Neutrophil (primary cell): ENCODE results near the gene CCDC39.

Experiments
- H3K27ac ChIP-seq: fragments of 200-600 bp; sonication (generic); 2 replicates; pipeline ENCODE4 v1.5.1; 2016; ENCODE audit warnings: mild to moderate bottlenecking, moderate library complexity
- H3K27me3 ChIP-seq: fragments of 200-600 bp; sonication (generic); 2 replicates; pipeline ENCODE4 v1.6.0; 2016; ENCODE audit warnings: mild to moderate bottlenecking
- H3K36me3 ChIP-seq: fragments of 200-600 bp; sonication (generic); 2 replicates; pipeline ENCODE4 v1.5.1; 2017
- H3K4me1 ChIP-seq, 2 experiments: fragments of 200-600 bp in 1 of 2; sonication (generic) in 1 of 2; 1 replicate in 1 of 2; 2 replicates in 1 of 2; pipeline versions ENCODE4 v1.5.1 to v1.6.1; 2013 to 2016; ENCODE audit warnings: low read depth in 1 of 2, low read length in 1 of 2, mild to moderate bottlenecking in 1 of 2, moderate library complexity in 1 of 2; ENCODE audit not compliant: control insufficient read depth in 1 of 2, insufficient read depth in 1 of 2
- H3K4me3 ChIP-seq, 2 experiments: fragments of 200-600 bp in 1 of 2; sonication (generic) in 1 of 2; 1 replicate in 1 of 2; 2 replicates in 1 of 2; pipeline ENCODE4 v1.5.1; 2013 to 2016; ENCODE audit warnings: low read depth in 1 of 2, low read length in 1 of 2, mild to moderate bottlenecking in 1 of 2, moderate library complexity in 1 of 2
- H3K9me3 ChIP-seq: fragments of 200-600 bp; sonication (generic); 2 replicates; pipeline ENCODE4 v1.5.1; 2016
- TF ChIP-seq, protein P1 (sequence below): fragments of 200-600 bp; sonication (generic); IDR thresholded peaks from 2 replicates; pipeline ENCODE4 v1.5.1; 2016; ENCODE audit warnings: antibody characterized with exemption

The CCDC39 gene

DNA sequence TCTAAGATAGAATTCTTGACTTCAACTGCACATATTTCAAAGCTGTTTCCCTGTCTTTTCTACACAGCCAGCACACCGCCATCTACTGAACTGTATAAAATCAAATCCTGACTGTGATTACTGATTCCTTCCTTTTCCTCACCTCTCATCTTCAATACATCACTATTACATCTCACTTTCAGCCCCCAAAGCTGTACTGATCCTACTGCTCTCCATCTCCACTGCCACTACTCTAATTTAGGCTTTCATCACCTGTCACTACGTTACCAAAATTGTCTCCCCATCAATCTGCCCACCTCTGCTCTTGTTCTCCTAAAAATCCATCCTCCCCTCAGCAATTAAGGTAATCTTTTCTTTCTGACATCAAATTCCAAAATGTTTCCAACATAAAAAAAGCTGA, 4.5 kb upstream of the CCDC39 start:
- no peak overlapping the region for H3K4me3 ChIP-seq
- H3K4me1 ChIP-seq = peaks cover 7 to 13% of the 10 kb centered on the region in 2 experiments
- TF ChIP-seq, protein P1, sequence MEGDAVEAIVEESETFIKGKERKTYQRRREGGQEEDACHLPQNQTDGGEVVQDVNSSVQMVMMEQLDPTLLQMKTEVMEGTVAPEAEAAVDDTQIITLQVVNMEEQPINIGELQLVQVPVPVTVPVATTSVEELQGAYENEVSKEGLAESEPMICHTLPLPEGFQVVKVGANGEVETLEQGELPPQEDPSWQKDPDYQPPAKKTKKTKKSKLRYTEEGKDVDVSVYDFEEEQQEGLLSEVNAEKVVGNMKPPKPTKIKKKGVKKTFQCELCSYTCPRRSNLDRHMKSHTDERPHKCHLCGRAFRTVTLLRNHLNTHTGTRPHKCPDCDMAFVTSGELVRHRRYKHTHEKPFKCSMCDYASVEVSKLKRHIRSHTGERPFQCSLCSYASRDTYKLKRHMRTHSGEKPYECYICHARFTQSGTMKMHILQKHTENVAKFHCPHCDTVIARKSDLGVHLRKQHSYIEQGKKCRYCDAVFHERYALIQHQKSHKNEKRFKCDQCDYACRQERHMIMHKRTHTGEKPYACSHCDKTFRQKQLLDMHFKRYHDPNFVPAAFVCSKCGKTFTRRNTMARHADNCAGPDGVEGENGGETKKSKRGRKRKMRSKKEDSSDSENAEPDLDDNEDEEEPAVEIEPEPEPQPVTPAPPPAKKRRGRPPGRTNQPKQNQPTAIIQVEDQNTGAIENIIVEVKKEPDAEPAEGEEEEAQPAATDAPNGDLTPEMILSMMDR = no peak
- H3K27me3 ChIP-seq = peaks cover 52% of the 10 kb centered on the region
- H3K9me3 ChIP-seq = no peaks in the 10 kb centered on the region
- no peaks in the 10 kb centered on the region for H3K36me3 ChIP-seq
- no peak overlapping the region for H3K27ac ChIP-seq

DNA sequence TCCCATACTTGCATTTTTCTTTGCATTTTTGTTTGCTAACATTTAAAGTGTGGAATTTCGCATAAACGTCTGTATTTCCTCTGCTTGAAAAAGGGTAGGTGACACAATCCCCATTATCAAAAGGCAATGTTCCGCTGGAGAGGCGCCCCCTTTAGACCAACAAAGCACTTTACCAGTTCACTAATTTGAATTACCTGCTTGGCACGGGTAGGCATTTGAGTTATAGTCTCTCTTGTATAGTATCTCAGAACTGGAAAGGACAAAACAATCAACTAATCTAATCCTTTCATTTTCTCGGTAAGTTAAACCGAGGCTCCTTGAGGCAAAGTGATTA, 775 bp upstream of the CCDC39 start:
- no peaks in the 10 kb centered on the region for H3K9me3 ChIP-seq
- peaks cover 70% of the 10 kb centered on the region for H3K27me3 ChIP-seq
- peaks cover 7 to 13% of the 10 kb centered on the region in 2 experiments for H3K4me1 ChIP-seq
- TF ChIP-seq, protein P1 = no peak
- H3K4me3 ChIP-seq = peak overlapping the region in 1 of 2 experiments; percentile 37
- H3K36me3 ChIP-seq = no peaks in the 10 kb centered on the region
- no peak overlapping the region for H3K27ac ChIP-seq

DNA sequence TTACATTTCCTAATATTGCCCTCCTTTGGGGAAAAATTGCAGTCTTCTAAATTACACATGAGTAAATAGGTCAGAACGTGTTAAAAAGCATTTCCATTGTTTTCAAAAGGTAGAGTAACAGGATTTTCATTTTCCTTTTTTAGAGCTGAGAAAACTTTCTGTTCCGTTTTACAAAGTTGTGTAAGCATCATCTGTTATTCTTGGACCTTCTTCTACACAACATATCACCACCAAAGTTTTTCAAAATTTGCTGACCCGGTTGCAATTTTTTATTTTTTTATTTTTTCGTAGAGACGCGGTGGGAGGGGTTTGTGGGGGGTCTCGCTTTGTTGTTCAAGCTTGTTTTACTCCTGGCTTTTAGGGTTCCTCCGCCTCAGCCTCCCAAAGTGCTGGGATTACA, 1.1 kb downstream of the CCDC39 start:
- H3K9me3 ChIP-seq = no peaks in the 10 kb centered on the region
- H3K36me3 ChIP-seq = no peaks in the 10 kb centered on the region
- H3K4me3 ChIP-seq = no peak overlapping the region
- H3K27ac ChIP-seq = no peak overlapping the region
- TF ChIP-seq, protein P1 = no peak
- H3K4me1 ChIP-seq = peaks cover 7 to 13% of the 10 kb centered on the region in 2 experiments
- H3K27me3 ChIP-seq = peaks cover 60% of the 10 kb centered on the region

DNA sequence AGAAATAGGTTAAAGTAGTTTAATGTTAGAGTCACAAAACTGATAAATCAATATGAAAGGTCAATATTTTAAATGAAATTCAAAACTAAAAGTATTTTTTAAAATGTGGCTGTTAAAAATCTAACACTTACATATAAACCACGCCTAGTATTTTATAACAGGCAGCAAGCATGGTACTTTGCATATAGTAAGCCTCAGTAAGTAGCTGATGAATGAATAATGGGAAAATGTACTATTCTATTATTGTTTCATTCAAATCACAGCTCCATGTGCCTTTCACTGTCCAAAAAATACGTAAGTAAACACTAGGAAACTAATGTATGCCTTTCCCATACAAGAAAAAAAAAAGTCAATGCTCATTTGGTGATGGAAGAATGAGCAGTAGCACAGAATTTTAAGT, 17.8 kb downstream of the CCDC39 start:
- no peaks in the 10 kb centered on the region for H3K36me3 ChIP-seq
- TF ChIP-seq, protein P1 = no peak
- no peak overlapping the region for H3K4me3 ChIP-seq
- H3K4me1 ChIP-seq = no peaks in the 10 kb centered on the region
- no peaks in the 10 kb centered on the region for H3K9me3 ChIP-seq
- no peak overlapping the region for H3K27ac ChIP-seq
- H3K27me3 ChIP-seq = peaks cover 9% of the 10 kb centered on the region

DNA sequence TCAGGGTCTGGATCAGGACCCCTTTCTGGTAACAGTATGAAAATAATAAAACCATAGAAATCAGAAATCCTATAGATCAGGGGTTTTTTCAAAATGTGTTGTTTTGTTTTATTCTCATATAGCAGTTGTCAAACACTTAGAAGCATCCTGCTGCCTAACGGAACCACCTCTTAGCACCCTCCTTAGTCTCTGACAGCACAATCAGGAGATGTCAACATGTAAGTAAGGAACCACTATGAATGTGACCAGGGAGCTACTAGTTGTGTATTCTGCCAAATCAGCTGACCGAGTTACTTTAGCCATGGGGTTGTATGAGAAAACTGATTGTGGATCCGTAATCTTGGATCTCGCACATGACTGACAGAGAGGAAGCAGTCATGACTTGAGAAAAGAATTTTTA, 22.2 kb downstream of the CCDC39 start:
- no peak overlapping the region for H3K27ac ChIP-seq
- peaks cover 9% of the 10 kb centered on the region for H3K27me3 ChIP-seq
- no peak overlapping the region for H3K4me3 ChIP-seq
- no peaks in the 10 kb centered on the region for H3K9me3 ChIP-seq
- no peaks in the 10 kb centered on the region for H3K36me3 ChIP-seq
- TF ChIP-seq, protein P1 = no peak
- H3K4me1 ChIP-seq = no peaks in the 10 kb centered on the region

DNA sequence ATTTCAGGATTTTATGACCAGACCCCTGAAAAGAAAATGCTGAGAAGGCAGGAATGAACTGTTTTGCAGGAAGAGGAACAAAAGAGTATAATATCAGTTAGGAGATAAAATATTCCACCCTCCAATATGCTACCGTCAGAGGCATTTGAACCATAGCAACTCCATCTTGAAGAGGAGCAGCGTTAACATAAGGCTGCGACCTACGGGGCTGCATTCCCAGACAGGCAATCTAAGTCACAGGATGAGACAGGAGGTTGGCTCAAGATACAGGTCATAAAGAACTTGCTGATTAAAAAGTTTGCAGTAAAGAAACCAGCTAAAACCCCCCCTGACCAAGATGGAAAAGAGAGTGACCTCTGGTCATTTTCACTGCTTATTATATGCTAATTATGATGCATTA, 22.9 kb downstream of the CCDC39 start:
- H3K27ac ChIP-seq = no peak overlapping the region
- TF ChIP-seq, protein P1 = no peak

More for the DNA sequence above, 22.9 kb downstream of the CCDC39 start:
- H3K9me3 ChIP-seq = no peaks in the 10 kb centered on the region
- peaks cover 9% of the 10 kb centered on the region for H3K27me3 ChIP-seq
- H3K36me3 ChIP-seq = no peaks in the 10 kb centered on the region
- no peaks in the 10 kb centered on the region for H3K4me1 ChIP-seq
- H3K4me3 ChIP-seq = no peak overlapping the region
